ENCODE results near the gene SYT8. TPM values are rescaled to one million over a fixed set of nuclear protein-coding genes. Genes with fewer than 3 reads are reported as not detected.

The SYT8 gene
- total RNA-seq, 2 experiments from 2014 or later, result not detected

DNA sequence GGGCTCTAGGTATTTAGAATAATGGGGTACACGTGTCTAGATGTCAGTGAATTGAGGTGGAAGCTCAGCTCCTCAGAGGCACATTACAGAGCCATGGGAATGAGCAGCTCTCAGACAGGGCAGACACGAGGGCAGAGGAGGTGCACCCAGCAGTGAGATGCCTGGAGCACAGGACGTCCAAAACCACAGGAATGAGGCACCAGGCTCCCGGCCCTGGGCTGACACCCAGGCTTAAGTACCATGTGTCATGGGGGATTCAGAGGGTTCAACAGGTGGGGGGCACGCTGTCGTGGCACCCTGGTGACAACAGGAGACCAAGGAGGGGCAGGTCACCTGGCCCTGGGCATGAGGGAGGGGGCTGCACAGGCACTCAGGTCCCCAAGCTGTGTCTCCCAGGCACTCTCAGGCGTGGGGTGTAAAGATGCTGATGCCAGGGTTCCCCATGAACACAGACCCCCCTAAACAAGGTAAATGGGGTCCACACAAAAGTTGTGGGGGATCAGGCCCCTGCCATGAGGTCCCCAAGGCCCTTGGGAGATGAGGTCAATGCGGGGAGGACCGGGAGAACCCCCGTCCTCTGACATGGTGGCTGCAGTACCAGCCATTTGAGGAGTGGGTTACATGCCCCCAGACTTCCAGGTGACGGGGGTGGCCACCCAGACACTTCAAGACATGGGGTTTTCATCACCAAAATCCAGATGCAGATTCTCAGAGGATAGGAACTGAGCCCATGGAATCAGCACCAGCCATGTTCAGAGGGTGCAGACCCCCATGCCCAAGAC is 5.6 kb upstream of the SYT8 start:
- Histone ChIP-seq H3K4me1 (ENCODE audit: insufficient read depth, low read length, poor library complexity, severe bottlenecking) (no peaks in the 10 kb centered on the region), H3K9me3 (ENCODE audit: low read length) (no peaks in the 10 kb centered on the region), H3K9me2 (ENCODE audit: insufficient read depth, low read length) (no peaks in the 10 kb centered on the region), H3K4me2 (ENCODE audit: low read length) (no peak overlapping the region), H3K4me3 (ENCODE audit: low read depth, low read length, poor library complexity, severe bottlenecking) (no peak overlapping the region), H4K20me1 (ENCODE audit: insufficient read depth, low read length) (no peaks in the 10 kb centered on the region), H3K36me3 (ENCODE audit: insufficient read depth, low read length) (no peaks in the 10 kb centered on the region), H3K79me2 (ENCODE audit: insufficient read depth, low read depth, low read length) (no peaks in the 10 kb centered on the region), H3K27ac (ENCODE audit: low read depth, low read length, poor library complexity, severe bottlenecking) (no peak overlapping the region), H2AFZ (ENCODE audit: low read length) (no peak overlapping the region)
- no peak for DNase-seq (ENCODE audit: low spot score)
- no TSS peak for BruUV-seq (replicated peaks)
- intact Hi-C loops (cut with micrococcal nuclease; ENCODE audit: unreplicated experiment), result no loop called here
- TF ChIP-seq, protein P1, sequence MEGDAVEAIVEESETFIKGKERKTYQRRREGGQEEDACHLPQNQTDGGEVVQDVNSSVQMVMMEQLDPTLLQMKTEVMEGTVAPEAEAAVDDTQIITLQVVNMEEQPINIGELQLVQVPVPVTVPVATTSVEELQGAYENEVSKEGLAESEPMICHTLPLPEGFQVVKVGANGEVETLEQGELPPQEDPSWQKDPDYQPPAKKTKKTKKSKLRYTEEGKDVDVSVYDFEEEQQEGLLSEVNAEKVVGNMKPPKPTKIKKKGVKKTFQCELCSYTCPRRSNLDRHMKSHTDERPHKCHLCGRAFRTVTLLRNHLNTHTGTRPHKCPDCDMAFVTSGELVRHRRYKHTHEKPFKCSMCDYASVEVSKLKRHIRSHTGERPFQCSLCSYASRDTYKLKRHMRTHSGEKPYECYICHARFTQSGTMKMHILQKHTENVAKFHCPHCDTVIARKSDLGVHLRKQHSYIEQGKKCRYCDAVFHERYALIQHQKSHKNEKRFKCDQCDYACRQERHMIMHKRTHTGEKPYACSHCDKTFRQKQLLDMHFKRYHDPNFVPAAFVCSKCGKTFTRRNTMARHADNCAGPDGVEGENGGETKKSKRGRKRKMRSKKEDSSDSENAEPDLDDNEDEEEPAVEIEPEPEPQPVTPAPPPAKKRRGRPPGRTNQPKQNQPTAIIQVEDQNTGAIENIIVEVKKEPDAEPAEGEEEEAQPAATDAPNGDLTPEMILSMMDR (conservative IDR thresholded peaks at IDR 0.05; ENCODE audit: low read length), result no peak
- no peak for TF ChIP-seq EZH2phosphoT487 (IDR thresholded peaks at IDR 0.05; ENCODE audit: borderline replicate concordance, low read depth, low read length)
- ChIA-PET CTCF (ENCODE audit: unreplicated experiment) (interaction anchor here (0.5 to 0.6 kb wide), 2 partner anchors 153 to 177 kb away, joined by 3 to 4 read pairs; no protein-coding TSS in a partner anchor), POLR2A (no interaction called here)

DNA sequence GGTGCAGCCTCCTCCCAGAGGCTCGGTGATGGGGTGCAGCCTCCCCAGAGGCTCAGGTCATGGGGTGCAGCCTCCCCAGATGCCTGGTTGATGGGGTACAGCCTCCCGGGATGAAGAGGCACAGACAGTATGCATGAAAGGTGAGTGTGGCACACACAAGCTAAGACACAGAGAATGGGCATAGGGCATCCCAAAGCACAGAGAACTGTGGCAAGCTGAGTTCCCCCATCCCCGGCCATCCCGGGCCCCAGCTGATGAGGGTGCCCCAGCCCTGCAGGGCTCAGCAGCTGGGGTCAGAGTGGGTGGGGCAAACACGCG is 4.8 kb upstream of the SYT8 start:
- no peak for TF ChIP-seq EZH2phosphoT487 (IDR thresholded peaks at IDR 0.05; ENCODE audit: borderline replicate concordance, low read depth, low read length)
- TF ChIP-seq, protein P1 (conservative IDR thresholded peaks at IDR 0.05; ENCODE audit: low read length), result no peak
- Histone ChIP-seq H3K9me2 (ENCODE audit: insufficient read depth, low read length) (no peaks in the 10 kb centered on the region), H3K4me2 (ENCODE audit: low read length) (no peak overlapping the region), H3K4me1 (ENCODE audit: insufficient read depth, low read length, poor library complexity, severe bottlenecking) (no peaks in the 10 kb centered on the region), H3K79me2 (ENCODE audit: insufficient read depth, low read depth, low read length) (no peaks in the 10 kb centered on the region), H3K9me3 (ENCODE audit: low read length) (no peaks in the 10 kb centered on the region), H3K27ac (ENCODE audit: low read depth, low read length, poor library complexity, severe bottlenecking) (no peak overlapping the region), H4K20me1 (ENCODE audit: insufficient read depth, low read length) (no peaks in the 10 kb centered on the region), H2AFZ (ENCODE audit: low read length) (no peak overlapping the region), H3K36me3 (ENCODE audit: insufficient read depth, low read length) (no peaks in the 10 kb centered on the region), H3K4me3 (ENCODE audit: low read depth, low read length, poor library complexity, severe bottlenecking) (no peak overlapping the region)
- no peak for DNase-seq (ENCODE audit: low spot score)
- POLR2A ChIA-PET, result interaction anchor here (0.6 kb wide), 1 partner anchor 36 kb away, joined by 3 read pairs; no protein-coding TSS in a partner anchor
- BruUV-seq (replicated peaks), result no TSS peak
- CTCF ChIA-PET (ENCODE audit: unreplicated experiment), result no interaction called here
- intact Hi-C loops (cut with micrococcal nuclease; ENCODE audit: unreplicated experiment), result no loop called here
